Muscle of back (tissue), 11 donors: ENCODE results near the gene KCNQ5. TPM values are rescaled to one million over a fixed set of nuclear protein-coding genes. Genes with fewer than 3 reads are reported as not detected.
A peak's percentile ranks its signal among the peaks of the same experiment; 100 is the strongest.

Experiments used
- DNase-seq, 3 donors: peaks; one replicate each; pipeline versions ENCODE4 v3.0.0 to v3.0.0-alpha.2; 2013
- polyA plus RNA-seq, 10 donors: library from polyadenylated mRNA; unstranded; fragments of 120-200 nt; gene quantifications; one replicate each; pipeline ENCODE4 v1.2.1, GENCODE V29; 2013; ENCODE audit not compliant: insufficient read length in 10 of 10

The KCNQ5 gene
- polyA plus RNA-seq, 10 donors, result 0.32 to 2.1 (median 1.0) TPM

DNA sequence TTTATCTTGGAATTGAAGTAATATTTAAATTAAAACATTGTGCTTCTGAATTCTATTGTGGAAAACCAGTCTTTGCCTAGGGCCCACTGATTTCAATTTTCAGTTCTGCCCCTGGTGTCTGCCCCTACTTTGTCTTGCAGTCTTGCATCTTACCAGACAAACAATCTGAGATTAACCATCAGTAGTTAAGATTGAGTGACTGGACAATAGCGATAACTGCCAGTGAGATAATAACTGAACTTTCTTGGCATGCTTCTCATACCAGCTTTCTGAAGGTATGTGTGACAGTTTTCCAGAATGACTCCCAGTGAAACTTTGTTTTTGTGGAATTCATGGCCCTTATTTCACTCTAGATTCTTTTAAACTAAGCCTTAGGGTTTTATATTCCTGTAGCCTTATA lies 53.5 kb downstream of the KCNQ5 start:
- DNase-seq, result no peak

DNA sequence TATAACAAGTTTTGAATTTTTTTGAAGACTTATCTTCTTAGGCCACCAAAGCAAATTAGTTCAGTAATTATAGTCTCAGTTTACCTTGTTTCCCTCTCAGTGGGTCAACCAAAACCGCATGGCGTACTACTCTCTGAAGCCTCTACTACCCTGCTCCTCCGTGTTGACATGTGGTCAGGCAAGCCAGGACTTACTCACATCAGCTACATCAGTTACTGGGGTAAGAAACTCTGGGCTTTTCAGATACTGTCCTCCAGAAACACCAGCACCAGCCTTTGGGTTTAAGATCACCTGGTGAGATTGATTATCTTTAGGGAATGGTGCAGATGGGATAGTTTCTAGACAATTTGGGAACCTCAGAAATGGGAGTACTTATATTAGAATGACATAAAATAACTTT lies 55.1 kb downstream of the KCNQ5 start:
- DNase-seq, result no peak

DNA sequence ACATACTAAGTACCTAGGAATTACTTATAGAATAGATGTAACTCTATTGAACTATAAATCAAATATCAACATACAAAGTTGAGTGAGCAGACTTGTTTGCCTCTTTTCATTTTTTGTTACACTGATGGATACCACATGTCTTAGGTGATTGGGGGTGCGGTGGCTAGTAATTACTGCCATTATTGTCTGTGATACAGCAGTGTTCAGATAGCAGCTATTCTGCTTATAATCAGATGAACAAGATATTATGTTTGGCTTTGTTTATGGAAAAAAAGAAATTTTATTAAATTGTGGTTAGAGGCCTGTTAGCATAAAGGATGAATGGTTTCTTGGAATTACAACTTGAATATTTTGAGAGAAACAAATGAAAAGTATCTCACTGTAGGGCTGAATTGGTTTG lies 55.9 kb downstream of the KCNQ5 start:
- DNase-seq, result no peak

DNA sequence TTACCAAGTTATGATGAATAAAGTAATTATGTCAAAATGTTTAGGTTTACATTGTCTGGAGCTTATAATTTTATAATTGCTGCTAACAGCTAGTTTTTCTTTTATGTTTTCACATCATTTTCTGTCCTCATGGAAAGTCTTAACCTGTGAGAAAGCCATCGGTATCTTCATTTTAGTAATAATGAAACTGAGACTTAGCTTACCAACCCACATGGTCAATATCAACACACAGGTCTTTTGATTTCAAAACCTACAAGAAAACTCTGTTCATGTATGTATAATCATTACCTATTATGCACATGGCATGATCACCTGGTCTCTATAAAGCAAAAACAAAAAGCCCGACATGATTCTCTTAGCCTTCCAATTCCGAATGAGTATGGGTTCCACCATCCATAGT lies 61.9 kb downstream of the KCNQ5 start:
- no peak for DNase-seq

DNA sequence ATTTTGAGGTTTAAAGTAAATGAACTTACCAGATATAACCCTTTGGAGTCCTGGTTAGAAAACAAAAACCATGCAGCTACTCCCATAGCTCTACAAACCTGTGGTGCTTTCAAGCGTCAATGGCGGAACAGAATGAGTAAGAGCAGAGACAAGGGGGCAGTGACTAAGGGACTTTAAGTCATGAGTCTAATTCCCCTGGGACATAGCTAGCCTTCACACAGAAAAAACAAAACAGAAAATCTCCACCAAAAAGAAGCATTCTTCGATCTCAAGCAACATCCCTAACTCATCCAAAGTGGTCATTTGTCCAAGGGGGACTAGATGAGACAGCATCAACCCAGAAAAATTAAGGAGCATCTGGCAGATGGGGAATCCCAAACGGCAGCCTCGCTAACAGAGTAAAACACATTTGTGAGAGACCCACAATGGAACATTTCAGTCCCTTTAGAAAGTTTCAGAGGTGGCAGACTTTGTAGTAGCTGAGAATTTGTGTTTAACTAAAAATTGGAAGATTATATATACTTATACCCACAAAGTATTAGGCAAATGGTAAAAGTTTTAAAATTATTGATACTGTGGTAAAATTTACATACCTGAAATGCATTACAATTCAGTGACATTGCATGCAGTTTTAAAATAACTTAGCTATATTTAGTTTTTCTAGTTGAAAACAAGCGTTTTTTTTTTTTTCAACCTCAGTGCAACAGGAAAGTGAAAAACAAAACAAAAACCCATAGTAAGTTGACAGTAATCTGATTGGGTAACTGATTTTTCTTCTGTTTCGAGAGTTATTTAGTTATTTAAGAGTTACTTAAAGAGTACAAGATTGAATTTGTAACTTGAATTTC lies 67.5 kb downstream of the KCNQ5 start:
- no peak for DNase-seq

DNA sequence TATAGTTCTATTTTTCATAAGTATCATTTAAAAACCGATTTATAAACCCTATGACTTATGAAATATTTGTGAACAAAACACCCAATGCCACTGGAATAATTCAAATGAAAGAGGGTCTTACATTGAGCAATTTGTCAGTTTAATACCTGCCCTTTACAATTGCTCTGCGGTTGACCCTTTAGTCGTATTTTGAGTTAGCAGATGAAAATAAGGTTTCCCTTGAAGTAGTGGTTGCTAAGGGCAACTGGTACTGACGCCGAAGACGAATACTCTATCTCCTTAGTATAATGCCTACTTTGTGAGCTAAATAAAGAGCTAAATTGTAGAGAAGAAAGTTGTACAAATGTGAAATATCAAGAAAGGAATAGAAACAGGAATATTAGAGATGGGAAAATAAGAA lies 69.4 kb downstream of the KCNQ5 start:
- no peak for DNase-seq

DNA sequence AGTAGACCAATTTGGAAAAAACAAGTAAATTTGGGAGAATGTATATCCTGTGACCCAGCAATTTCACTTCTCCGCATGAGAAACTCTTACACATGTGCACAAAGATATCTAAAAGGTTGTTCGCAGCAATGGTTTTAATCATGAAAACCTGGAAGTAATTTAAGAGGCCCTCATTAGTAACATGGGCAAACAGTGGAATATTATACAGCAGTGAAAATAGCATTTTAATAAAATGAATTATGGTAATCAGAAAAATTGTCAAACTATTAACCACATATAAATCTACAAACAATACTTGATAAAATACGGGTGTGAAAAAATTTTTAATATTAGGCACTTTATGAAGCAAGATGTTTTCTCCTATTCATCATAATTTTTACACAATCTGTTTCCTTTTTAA lies 74.2 kb downstream of the KCNQ5 start:
- DNase-seq, result no peak

DNA sequence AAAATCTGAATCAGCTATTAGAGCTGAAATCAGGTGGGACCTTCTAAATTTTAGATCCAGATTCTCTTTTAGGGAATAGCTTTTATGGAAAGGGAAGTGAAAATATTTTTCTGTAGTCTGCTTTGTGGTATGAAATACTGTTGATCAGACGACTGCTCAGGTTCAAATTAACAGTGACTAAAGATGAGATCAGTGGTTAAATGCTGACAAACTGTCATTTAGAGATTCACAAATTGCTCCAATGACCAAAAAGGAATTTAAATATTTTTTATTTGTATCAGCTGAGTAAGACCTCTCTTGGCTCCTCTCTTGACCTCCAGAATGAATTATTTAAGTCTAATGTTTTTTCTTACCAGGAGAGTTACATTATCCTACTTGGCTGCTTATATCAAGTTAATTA lies 77.3 kb downstream of the KCNQ5 start:
- DNase-seq, result no peak

DNA sequence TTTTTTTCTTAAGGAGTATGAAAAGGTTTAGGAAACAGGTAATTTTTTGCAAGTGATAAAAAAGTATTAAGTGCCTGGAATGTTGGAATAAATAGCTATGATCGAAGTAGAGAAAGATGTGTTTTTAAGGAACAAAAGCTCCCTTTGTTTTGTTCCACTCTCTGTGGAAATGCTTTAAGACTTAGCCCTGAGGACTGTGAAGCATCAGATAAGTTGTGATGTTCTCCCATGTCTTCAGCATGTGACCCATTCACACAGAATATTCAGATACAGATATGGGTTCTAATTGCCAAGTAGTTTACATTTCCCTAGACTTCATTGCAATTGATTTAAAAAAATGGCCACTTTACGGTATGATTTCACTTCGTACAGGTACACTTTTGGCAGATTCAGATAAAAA lies 80.6 kb downstream of the KCNQ5 start:
- DNase-seq, result no peak

DNA sequence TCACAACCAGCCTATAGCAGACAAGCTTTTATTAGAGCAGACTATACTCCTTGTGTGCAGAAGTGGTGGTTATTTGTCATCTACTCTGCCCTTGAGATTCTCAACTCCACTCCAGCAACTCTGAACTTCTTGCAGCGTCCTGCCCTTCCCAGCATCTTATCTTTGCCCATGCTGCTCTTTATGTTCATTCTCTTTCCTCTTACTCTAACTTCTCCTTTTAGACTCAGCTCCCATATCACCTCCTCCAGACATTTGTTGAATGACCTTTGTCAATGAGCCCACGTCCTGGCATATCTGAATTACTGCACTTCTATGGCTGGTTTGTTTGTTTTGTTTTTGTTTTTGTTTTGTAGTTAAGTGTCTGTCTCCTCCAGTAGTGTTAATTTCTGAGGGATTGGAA lies 81.2 kb downstream of the KCNQ5 start:
- DNase-seq, result no peak

DNA sequence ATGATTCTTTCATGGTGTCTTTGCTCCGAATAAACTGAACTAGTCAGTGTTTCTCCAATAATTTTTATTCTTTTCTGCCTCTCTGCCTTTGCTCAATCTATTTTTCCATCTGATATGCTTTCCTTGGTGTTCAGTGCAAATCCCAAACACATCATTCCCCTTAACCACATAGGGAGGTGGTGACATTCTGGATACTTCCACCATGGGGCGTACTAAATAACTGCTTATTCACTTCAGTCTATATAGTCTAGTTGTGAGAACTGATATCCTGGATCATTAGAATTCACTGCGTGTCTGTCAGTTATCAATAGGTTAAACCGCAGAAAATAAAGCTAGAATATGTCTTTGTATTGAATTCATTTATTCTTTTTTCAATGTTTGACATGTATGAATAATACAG lies 83.1 kb downstream of the KCNQ5 start:
- no peak for DNase-seq

DNA sequence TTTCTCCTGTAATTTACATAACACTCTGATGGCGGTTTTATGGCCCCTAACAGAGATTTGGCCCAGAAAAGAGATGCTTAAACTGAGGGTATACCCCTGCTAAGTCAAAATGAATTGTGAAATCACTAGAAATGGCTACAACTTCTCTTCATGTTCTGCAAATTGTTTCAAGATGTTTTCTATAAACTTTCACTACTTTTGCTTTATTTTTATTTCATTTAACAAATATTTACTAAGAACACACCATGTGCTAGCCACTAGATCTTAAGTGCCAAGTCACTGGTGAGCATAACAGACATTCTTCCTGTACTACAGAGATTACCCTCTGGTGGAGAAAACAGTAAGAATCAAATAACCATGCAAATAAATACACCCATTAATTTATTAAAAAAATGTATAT lies 87.6 kb downstream of the KCNQ5 start:
- DNase-seq, result no peak

DNA sequence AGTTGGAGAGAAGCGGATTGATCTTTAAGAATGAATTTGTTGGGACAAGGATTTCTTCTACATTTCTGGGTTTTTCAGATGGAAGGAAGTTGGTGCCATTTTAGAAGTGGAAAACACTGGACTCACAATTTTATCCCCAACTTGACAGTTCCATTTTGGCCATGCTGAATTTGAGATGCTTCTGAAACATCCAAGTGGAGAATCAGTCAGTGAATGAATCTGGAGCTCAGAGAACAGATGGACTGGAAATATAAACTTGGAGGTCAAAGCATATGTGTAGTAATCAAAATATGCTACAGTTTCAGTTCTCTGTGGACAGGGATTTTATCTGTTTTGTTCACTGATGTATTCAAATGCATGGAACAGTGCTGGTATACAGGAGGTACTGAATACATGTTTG lies 89.9 kb downstream of the KCNQ5 start:
- no peak for DNase-seq

DNA sequence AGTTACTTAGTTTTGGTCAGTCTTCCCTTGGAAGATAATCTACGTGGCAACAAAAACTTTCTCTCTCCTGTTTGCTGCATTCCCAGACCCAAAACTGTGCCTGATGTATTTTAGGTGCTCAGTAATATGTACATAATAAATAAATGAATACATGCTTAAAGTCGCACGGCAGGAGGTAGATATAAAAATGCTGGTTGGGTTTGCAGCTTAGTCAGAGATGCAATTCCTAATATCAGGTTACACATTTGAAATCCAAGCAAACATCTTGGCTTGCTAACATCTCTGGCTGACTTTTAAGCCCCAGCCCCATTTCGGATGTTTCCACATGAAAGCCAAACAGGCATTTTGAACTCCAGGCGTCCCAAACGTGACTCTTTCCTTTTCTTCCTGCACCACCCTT lies 91.0 kb downstream of the KCNQ5 start:
- no peak for DNase-seq

DNA sequence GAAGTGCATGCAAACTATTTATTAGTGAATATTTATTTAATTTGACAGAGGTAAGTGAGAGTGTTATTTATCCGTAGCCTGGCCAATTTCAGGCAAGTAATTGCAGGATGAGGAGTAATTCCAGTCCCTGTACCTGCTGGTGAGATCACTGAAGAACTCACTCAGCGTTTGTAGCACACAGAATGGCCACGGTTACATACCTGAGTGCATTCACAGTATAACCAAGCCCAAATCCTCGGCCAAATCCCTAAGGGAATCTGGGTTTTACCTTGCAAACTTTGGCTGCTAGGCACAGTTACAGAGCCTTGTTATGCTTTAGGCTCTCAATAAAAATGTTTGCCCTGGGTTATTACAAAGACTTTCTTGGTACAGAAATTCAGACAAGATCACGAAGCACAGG lies 93.3 kb downstream of the KCNQ5 start:
- DNase-seq, result no peak

DNA sequence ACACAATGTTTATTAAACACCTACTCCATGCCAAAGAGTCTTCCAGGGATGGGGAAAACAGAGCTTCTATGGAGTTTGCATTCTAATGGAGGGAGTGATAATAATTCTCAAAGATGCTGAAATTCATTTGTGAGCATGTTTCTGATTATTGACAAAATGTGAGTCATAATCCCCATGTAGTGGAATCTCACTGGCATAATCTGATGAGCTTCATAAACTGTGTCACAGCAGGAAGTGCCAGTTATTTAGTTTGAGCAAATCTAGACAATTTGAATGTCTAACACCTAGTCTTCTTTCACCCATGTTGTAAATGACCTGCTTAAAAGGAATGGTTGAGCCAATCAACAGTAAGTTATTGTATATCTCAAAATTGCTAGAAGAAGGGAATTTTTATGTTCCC lies 95.1 kb downstream of the KCNQ5 start:
- DNase-seq, result no peak

DNA sequence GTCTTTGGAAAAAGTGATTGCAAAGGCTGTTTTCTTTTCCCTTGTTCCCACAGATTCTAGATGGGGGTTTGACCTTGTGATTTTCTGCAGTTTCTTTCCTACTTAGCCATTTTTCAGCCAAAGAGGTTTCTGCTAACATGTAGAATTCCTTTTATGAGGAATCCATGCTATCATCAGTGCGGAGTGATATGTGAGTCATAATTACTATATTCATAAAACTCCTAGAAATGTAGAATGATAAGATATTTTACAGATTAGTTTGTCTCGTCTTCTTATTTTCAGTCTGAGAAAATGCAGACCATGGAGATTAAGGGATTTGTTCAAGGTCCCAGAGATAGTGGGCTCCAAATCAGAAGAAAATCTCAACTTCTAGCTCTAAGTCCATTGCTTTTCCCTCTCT lies 98.6 kb downstream of the KCNQ5 start:
- DNase-seq, result peak in 1 of 3 donors; percentile 38

DNA sequence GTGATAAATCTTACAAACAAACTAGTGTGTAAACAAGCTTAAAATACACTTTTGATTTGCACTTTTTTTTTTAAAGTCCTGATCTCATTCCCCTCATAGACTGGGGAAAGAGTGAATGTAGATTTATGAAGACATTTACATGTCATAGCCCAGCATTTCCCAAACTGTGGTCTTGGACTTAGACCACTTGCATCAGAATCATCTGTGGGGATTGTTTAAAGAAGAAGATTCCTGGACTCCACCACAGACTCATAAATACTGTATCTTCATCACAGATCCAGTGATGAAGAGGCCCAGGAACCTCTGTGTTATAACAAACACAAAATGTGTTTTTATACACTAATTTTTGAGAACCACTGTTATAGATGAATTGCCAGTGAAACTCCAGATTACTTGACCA lies 99.5 kb downstream of the KCNQ5 start:
- DNase-seq, result no peak

DNA sequence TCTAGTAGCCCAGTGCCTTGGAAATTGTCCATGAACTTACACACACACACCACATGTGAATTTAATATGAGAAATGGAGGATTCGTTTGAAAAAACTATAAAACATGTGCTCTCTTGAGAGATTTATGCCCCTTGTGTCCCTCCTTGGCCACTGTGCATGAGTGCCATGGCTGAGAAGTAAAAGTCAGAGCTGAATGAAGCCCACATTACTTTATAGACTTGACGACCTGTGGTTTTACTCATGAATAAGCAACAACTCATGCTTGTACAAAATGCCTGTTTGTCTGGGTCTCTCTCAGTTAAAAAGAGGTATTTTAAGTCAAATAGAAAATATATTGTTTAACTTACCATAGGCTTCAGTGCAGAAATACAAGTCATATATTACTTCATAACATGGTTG lies 102.7 kb downstream of the KCNQ5 start:
- DNase-seq, result no peak

DNA sequence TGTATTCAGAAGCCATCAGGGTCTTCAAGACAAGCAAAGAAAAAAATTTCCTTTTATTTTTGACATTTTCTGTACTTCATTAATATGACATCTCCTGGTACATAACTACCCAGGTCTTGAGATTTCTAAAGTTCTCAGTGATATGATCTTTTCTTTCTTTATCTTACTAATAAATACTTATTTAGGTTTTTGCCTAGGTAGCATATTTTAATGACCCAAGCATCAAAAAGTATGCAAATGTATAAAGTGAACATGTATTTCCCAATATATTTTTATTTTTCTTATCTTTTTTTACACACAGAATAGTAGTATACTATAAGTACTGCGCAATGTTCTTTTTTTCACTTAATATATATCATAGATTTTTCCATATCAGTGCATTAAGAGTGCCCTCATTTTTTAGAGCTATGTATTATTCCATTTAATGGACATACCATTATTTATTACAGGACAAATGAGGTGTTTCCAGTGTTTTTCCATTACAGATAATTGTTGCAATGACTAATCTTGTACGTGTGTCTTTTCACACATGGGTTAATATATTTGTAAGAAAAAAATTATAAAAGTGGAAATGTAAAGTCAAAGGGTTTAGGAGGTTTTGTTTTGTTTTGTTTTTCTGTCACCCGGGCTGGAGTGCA lies 107.0 kb downstream of the KCNQ5 start:
- no peak for DNase-seq

DNA sequence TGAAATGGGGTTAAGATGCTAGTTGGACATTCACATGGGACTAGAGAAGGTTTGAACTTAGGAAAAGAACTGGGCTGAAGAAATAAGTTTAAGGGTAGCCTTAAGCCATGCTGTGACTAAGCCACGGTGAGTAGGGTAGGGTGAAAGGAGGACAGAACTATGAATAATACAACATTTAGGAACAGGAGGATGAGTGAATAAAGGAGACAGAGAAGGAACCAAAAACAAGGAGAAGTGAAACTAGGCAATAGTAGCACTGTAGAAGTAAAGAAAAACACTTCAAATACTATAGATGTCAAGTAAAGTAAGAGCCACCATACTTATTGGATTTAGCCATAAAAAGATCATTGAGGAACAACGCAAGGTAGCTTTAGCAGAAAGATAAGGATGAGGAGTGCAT lies 111.2 kb downstream of the KCNQ5 start:
- DNase-seq, result no peak

DNA sequence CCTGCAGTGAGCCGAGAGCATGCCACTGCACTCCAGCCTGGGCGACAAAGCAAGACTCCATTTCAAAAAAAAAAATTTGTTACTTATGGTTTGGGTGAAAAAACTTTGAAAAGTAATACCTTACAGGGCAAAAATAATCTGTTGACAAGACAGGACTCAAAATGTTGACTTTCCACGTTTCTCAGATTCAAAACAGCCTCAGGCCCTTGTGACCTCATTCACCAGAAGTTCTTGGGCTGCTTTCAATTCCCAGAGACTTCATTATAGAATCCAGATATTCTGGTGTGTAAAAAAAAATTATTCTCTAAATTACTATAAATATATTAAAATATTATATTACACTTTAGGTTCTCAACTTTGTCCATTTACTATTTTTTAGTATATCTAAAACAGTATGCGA lies 116.2 kb downstream of the KCNQ5 start:
- DNase-seq, result no peak

DNA sequence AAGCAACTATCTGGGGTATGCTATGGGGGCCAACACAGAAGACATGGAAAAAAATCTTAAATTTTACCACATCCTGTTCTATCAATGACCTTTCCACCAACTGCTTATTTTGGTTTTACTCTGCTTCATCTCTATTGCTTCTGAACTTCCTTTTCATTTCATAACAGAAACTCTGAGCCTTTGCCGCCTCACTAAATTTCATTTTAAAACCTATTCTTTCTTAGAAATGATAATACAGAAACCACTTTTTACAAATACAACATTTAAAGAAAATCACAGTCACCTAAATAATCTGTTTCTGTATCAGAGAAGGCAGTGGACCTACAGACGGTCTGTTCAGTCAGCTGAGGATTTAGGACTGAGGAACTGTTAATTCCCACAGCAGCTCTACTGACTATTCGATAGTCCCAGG lies 117.5 kb downstream of the KCNQ5 start:
- DNase-seq, result no peak

DNA sequence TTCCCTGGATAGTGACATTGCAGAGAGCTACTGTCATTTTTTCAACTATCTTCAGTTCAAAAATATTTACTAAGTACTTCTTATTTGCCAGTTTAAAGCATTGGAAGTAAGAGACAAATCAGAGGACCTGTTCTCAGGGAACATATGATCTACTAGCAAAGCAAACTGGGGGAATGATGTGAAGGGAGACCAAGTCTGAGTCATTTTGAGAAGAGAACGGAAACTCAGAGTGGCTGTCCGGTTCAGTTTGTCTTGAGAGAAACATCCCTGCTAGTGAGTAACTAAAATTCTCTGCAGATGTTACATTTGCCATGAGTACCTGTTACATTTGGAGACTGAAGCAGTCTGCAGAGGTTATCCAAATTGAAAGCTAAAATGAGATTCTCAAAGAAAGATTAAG lies 118.3 kb downstream of the KCNQ5 start:
- DNase-seq, result no peak
